ENCODE measurements around the gene LMAN1L. TPM values are rescaled to one million over a fixed set of nuclear protein-coding genes. Genes with fewer than 3 reads are reported as not detected.

The LMAN1L gene
- total RNA-seq, 4 donors from 2014 or later, result 0.42 TPM; not detected in 3

DNA sequence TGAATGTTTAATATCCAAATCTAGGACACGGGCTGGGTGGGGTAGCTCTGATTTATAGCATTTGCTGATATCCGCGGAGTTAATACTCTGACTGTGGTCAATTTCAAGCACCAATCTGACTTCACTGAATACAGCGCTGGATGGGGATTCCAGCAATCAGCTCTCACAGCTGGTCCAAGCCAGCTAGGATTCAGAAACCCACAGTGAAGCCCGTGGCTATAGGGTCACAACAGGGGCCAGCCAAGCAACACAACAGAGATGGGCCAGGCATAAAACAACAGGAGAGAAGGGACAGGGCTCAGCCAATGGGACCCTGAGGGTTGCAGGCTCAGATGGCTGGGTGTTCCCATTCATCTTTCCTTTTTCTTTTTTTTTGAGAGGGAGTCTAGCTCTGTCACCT lies 5.4 kb upstream of the LMAN1L start:
- TF ChIP-seq EP300 (IDR thresholded peaks at IDR 0.05) (no peak), POLR2A (IDR thresholded peaks at IDR 0.05) (no peak)
- TF ChIP-seq, protein P1, sequence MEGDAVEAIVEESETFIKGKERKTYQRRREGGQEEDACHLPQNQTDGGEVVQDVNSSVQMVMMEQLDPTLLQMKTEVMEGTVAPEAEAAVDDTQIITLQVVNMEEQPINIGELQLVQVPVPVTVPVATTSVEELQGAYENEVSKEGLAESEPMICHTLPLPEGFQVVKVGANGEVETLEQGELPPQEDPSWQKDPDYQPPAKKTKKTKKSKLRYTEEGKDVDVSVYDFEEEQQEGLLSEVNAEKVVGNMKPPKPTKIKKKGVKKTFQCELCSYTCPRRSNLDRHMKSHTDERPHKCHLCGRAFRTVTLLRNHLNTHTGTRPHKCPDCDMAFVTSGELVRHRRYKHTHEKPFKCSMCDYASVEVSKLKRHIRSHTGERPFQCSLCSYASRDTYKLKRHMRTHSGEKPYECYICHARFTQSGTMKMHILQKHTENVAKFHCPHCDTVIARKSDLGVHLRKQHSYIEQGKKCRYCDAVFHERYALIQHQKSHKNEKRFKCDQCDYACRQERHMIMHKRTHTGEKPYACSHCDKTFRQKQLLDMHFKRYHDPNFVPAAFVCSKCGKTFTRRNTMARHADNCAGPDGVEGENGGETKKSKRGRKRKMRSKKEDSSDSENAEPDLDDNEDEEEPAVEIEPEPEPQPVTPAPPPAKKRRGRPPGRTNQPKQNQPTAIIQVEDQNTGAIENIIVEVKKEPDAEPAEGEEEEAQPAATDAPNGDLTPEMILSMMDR (IDR thresholded peaks at IDR 0.05), result no peak
- H3K36me3 ChIP-seq, result peaks cover 0 to 26% (median 9%) of the 10 kb centered on the region in 3 donors
- no peak for DNase-seq (ENCODE audit: low spot score in 2 of 2)
- H3K27ac ChIP-seq, result no peak overlapping the region
- H3K9me3 ChIP-seq, result no peaks in the 10 kb centered on the region
- H3K4me1 ChIP-seq, result peaks cover 0 to 10% (median 0%) of the 10 kb centered on the region in 4 donors
- 34 to 46% methylated on average over 5 of the region's 5 CpGs for WGBS, 2 donors
- no peaks in the 10 kb centered on the region for H3K27me3 ChIP-seq
- no peak overlapping the region for H3K4me3 ChIP-seq

DNA sequence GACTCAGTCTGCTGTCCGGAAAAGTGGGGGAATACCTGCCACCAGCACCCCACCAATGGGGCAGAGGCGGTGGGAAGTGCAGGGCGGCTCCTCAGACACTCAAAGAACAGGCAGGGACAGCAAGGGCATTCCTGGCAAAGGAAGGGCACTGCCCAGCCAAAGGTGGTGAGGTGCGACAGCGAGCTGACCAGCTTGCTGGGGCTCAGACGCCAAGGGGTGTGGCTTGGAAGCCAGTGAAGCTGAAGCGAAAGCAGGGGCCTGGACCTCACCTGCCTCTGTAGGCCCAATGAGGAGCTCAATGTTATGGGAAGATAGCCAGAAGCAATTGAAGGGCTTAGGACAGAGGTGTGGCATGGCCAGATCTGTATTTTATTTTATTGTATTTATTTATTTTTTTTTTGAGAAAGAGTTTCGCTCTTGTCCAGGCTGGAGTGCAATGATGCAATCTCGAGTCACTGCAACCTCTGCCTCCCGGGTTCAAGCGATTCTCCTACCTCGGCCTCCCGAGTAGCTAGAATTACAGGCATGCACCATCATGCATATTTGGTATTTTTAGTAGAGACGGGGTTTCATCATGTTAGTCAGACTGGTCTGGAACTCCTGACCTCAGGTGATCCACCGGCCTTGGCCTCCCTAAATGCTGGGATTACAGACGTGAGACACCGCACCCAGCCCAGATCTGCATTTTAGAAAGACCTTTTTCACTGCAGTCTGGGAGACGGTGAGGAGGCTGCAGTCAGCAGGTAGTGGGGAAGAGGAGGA lies 4.4 kb upstream of the LMAN1L start:
- no peaks in the 10 kb centered on the region for H3K27me3 ChIP-seq
- H3K27ac ChIP-seq, result no peak overlapping the region
- peaks cover 0 to 16% (median under 1%) of the 10 kb centered on the region in 3 donors for H3K36me3 ChIP-seq
- H3K9me3 ChIP-seq, result no peaks in the 10 kb centered on the region
- H3K4me3 ChIP-seq, result no peak overlapping the region
- WGBS, 2 donors, result 78 to 81% methylated on average over 18 of the region's 18 CpGs
- no peak for TF ChIP-seq POLR2A (IDR thresholded peaks at IDR 0.05)
- no peak for TF ChIP-seq EP300 (IDR thresholded peaks at IDR 0.05)
- TF ChIP-seq, protein P1 (IDR thresholded peaks at IDR 0.05), result no peak
- DNase-seq (ENCODE audit: low spot score in 2 of 2), result no peak
- H3K4me1 ChIP-seq, result peaks cover 0 to 10% (median 0%) of the 10 kb centered on the region in 4 donors

DNA sequence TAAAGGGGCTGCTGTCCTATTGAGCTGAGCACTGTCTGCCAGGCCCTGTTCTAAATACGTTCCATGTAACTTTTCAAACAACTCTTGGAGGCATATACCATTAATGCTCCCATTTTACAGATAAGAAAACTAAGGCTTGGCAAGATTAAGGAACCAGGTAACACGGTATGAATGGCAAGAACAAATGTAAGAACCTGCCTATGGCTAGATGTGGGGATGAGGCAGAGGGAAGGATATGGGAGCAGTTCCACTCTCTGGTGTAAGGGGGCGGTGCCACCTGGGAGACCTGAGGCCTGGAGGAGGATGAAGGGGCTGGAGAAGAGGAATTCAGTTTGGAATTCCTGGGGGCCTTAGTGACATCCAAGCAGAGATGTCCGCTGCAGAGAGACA lies 3.8 kb upstream of the LMAN1L start:
- no peak for TF ChIP-seq EP300 (IDR thresholded peaks at IDR 0.05)
- TF ChIP-seq, protein P1 (IDR thresholded peaks at IDR 0.05), result no peak
- TF ChIP-seq POLR2A (IDR thresholded peaks at IDR 0.05), result no peak
- Histone ChIP-seq H3K4me1 (peaks cover 0 to 10% (median 0%) of the 10 kb centered on the region in 4 donors), H3K4me3 (no peak overlapping the region), H3K9me3 (no peaks in the 10 kb centered on the region), H3K27me3 (no peaks in the 10 kb centered on the region), H3K36me3 (peaks cover 0 to 10% (median 0%) of the 10 kb centered on the region in 3 donors), H3K27ac (no peak overlapping the region)
- WGBS, 2 donors, result 63% methylated on average over 4 of the region's 4 CpGs
- no peak for DNase-seq (ENCODE audit: low spot score in 2 of 2)

DNA sequence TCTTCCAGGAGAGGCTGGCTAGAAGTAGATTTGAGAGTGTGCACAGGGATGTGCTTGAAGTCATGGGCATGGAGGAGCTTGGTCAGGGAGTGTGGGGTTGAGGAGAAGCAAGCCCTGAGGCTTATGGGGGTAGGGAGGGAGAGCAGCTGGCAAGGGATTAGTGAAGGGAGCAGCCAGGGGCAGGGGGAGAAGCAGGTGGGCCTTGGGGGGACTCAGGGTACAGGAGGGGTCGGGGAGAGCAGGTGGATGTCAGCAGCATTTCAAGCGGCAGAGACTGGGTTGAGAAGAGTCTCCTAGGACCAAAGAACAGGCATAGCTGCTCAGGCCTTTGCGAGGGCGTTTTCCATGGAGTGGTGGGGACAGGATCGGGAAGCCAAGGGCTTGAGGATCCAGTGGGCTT lies 3.4 kb upstream of the LMAN1L start:
- Histone ChIP-seq H3K4me3 (no peak overlapping the region), H3K27ac (no peak overlapping the region), H3K9me3 (no peaks in the 10 kb centered on the region), H3K36me3 (peaks cover 0 to 6% (median 0%) of the 10 kb centered on the region in 3 donors), H3K27me3 (no peaks in the 10 kb centered on the region), H3K4me1 (peaks cover 0 to 10% (median 0%) of the 10 kb centered on the region in 4 donors)
- TF ChIP-seq POLR2A (IDR thresholded peaks at IDR 0.05), result no peak
- 73 to 74% methylated on average over 5 of the region's 5 CpGs for WGBS, 2 donors
- no peak for DNase-seq (ENCODE audit: low spot score in 2 of 2)

DNA sequence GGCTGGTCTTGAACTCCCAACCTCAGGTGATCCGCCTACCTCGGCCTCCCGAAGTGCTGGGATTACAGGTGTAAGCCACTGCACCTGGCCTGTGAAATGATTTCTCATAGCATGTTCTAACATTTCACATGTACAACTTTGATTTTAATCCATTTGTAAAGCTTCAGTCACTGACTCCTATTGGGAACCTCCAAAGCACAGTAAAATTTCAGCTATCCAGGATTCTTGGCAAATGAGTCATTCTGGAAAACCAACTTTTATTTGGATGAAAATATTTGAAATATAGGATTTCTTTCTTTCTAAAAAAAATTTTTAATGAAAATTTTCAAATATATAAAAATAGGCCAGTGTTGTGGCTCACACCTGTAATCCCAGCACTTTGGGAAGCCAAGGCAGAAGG lies 2.7 kb upstream of the LMAN1L start:
- TF ChIP-seq EP300 (IDR thresholded peaks at IDR 0.05), result no peak
- TF ChIP-seq, protein P1 (IDR thresholded peaks at IDR 0.05), result no peak
- no peak for TF ChIP-seq POLR2A (IDR thresholded peaks at IDR 0.05)
- Histone ChIP-seq H3K4me1 (peaks cover 0 to 10% (median 0%) of the 10 kb centered on the region in 4 donors), H3K36me3 (no peaks in the 10 kb centered on the region), H3K27me3 (no peaks in the 10 kb centered on the region), H3K9me3 (no peaks in the 10 kb centered on the region), H3K4me3 (no peak overlapping the region), H3K27ac (no peak overlapping the region)
- DNase-seq (ENCODE audit: low spot score in 2 of 2), result no peak
- WGBS, 2 donors, result 77 to 89% methylated on average over 3 of the region's 3 CpGs

Measured in tibial nerve (tissue), 4 donors.